NCI-H526 treated with DMSO at 0.1 percent for 48 hours (cell line): ENCODE data around the gene PTPRM.
"Not testable (repeated sequence)": the region's sequence is repeated elsewhere in the genome, so short reads cannot be mapped to it uniquely, and the experiment has no call there.

Experiments
- DNase-seq: peaks from one replicate; lab custom pipeline; 2025; lab: John Stamatoyannopoulos, UW

Gene PTPRM

DNA sequence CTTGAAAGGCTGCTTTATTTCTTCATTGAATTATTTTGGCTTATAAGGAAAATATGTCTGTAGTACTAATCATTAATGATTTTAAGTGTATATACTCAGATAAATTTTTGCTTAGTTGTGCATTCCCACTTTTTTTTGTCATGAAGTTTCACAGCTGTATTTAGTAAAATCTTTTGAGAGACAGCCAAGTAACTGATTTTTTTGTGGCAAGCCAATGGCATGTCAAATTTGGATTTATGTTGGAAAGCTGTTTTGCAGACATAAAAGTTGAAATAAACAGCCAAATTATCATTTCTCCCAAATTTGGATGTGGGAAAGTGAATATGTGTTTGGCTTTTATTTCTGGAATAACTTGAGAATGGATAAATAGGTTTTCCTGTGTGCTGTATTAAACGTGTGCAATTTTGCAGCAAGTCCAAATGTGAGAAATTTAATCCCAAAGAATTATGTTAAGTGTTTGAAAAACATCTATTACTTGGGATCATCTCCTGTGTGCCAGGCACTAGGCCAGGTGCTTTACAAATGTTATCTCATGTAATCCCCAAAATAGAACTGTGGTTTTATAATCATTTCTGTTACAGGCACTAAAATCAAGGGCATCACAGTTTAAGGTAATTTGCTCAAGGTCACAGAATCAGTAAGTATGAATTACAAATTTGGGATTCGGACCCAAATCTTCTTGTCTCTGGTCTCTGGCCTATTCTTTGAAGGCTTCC, 160.4 kb downstream of the PTPRM start:
- DNase-seq, result no peak

GRCh38 chr18:7728297-7728696, 161.2 kb downstream of the PTPRM start:
- no peak for DNase-seq

DNA sequence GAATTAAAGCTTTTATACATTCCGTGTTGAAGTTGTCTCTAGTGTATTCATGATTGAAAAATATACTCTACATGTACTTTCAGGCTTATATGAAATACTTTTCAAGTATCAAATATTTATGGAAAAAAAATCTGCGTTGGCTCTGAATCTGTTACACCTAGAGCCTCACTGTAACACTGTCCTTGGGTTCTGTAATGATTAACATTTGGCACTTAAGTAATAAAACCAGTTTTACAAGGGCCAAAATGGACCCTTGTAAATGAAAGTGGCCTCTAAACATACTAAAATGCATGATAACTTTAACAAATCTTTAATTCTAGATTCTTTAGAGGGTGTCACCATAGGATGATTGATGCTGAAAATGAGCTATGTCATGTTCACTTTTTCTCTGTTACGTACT, 162.8 kb downstream of the PTPRM start:
- DNase-seq, result no peak

- no peak for DNase-seq
These were observed 163.6 kb downstream of the PTPRM start for GRCh38 chr18:7730682-7731081.

GRCh38 chr18:7733642-7734041, 166.5 kb downstream of the PTPRM start:
- no peak for DNase-seq

DNA sequence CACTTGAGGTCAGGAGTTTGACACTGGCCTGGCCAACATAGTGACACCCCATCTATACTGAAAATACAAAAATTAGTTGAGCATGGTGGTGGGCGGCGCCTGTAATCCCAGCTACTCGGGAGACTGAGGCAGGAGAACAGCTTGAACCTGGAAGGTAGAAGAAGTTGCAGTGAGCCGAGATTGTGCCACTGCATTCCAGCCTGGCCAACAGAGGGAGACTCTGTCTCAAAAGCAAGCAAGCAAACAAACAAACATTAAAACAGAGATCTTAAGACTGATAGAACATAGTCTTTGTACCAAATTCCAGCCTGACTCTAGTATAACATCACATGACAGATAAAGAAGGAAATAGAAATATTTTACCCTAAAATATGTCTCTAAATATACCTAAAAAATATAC, 168.1 kb downstream of the PTPRM start:
- DNase-seq, result no peak

DNA sequence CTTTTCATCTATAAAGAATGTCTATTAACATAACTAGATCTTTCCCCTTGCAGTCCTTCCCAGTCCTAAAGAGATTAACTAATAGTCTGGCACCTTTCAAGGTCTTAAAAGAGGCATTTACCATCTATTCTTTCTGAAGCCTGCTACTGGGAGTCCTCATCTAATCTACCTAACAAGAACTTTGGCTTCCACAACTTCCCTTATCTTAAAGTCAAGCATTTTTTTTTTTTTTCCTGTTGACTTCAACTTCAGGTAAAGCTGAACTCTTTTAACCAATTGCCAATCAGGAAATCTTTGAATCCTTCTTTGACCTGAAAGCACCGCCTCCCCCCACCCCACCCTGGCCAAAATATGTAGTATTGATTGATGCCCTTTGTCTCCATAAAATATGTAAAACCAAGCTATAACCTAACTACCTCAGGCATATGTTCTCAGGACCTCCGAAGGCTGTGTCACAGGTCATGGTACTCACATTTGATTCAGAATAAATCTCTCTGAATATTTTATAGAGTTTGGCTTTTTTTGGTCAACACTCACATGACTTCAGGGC, 168.6 kb downstream of the PTPRM start:
- no peak for DNase-seq

DNA sequence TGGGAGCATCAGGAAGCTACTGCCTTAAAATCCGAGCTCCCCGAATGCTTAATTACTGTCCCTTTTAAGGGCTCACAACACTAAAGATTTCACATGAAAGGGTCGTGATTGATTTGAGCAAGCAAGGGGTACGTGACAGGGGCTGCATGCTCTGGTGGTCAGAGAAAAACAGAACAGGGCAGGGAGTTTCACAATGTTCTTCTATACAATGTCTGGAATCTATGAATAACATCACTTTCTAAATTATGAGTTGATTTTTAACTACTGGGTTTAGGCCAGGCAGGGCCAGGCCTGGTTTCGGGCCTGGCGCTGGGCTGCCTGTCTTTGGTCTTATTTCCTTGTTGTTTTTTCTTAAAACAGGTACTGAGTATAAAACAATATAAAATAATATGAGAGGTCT, 169.4 kb downstream of the PTPRM start:
- DNase-seq, result not testable (repeated sequence)

GRCh38 chr18:7737550-7737949, 170.4 kb downstream of the PTPRM start:
- no peak for DNase-seq

- DNase-seq, result no peak
These were observed 173.7 kb downstream of the PTPRM start for GRCh38 chr18:7740821-7741220.

GRCh38 chr18:7741640-7742039, 174.5 kb downstream of the PTPRM start:
- no peak for DNase-seq

- no peak for DNase-seq
These were observed 175.1 kb downstream of the PTPRM start for GRCh38 chr18:7742224-7742623.

DNA sequence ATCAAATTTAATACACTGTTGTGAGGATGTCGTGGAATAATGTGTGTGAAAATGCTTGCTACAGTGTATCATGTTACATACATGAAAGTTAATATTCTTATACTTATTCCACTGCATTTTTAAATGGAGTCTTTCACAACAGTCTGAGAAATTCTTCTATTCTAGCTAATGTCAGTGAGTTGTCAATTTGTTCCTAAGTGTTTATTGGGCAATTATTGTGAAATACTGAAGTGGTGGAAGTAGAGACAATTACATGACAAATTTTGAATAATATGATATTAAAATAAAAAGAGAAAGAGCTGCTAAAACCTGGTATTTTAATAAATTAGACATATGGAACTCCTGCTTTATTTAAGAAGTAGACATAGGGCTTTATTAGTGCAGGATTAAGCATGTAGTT, 176.1 kb downstream of the PTPRM start:
- DNase-seq, result no peak

DNA sequence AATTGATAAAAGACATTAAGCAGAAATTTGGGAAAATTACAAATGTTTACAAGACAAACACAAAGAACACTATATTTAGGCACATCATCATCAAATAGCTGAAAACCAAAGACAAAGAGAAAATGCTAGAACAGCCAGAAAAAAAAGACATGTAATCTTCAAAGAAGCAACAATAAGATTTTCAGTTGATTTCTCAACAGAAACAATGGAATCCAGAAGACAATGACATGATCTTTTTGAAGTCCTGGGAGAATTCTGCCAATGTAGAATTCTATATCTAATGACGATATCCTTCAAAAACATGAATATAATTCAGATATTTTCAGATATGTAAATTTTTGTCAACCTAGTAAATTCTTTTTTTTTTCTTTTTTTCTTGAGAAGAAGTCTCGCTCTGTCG, 179.0 kb downstream of the PTPRM start:
- no peak for DNase-seq

GRCh38 chr18:7748251-7749007, 181.3 kb downstream of the PTPRM start:
- DNase-seq, result no peak

GRCh38 chr18:7749008-7749405, 181.9 kb downstream of the PTPRM start:
- DNase-seq, result no peak

- no peak for DNase-seq
These were observed 182.4 kb downstream of the PTPRM start for GRCh38 chr18:7749510-7749981.

- DNase-seq, result no peak
These were observed 183.1 kb downstream of the PTPRM start for GRCh38 chr18:7750095-7750663.

DNA sequence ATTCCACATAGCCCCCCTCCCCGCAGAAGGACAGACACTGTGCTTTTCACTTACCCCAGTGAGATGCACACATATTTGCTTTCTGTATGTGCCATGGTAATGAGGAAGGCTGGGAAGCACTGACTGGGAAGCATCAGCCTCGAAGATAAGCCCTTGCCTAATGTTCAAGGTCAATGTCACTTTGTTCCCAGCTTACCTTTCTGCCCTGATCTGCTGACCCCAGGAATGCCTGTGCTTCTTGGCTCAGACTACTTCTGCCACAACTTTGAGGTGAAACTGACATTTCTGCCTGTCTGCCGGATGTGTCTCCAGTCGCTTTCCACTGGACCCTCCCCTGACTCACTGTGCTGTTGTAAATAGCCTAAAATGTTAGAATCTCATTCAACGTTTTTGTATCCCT, 183.8 kb downstream of the PTPRM start:
- no peak for DNase-seq

DNA sequence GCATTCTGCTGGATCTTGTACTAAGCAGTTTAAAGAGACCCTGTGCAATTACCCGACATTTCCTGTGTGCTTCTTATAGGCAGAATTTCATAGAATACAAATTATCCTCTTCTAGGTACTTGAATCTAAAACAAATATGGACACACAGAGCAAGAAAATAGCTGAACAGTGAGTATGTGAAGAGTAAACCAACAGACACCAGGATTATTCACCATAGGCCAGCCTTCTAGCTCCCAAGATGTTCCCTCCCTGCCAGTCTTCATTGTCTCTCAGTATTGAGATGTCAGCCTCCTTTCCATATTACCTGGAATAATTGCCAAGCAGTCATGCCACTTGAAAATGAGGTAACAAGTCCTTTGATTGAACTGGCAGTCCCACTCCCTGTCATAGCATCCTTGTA, 187.1 kb downstream of the PTPRM start:
- no peak for DNase-seq

- DNase-seq, result no peak
These were observed 187.6 kb downstream of the PTPRM start for GRCh38 chr18:7754725-7755181.

GRCh38 chr18:7755753-7756475, 188.8 kb downstream of the PTPRM start:
- DNase-seq, result no peak
